Measurements from ENCODE around the gene LMBRD2. TPM values are rescaled to one million over a fixed set of nuclear protein-coding genes. Genes with fewer than 3 reads are reported as not detected.
A peak's percentile ranks its signal among the peaks of the same experiment; 100 is the strongest.

Gene LMBRD2
- polyA plus RNA-seq, 2 donors = 1.3 to 2.3 TPM

- no peak overlapping the region for H3K27ac ChIP-seq (ENCODE audit: low read depth in 2 of 2, low read length in 1 of 2)
- H3K4me3 ChIP-seq (ENCODE audit: low read depth in 1 of 2, low read length in 2 of 2) = no peak overlapping the region
- 62 to 63% methylated on average over 10 of the region's 10 CpGs for WGBS, 2 donors
- no peaks in the 10 kb centered on the region for H3K27me3 ChIP-seq (ENCODE audit: control insufficient read depth in 1 of 2, insufficient read depth in 2 of 2, low read length in 2 of 2)
- H3K9me3 ChIP-seq (ENCODE audit: control insufficient read depth in 2 of 2, insufficient read depth in 1 of 2, low read depth in 1 of 2, low read length in 1 of 2) = no peaks in the 10 kb centered on the region
- H3K4me1 ChIP-seq (ENCODE audit: control insufficient read depth in 2 of 2, insufficient read depth in 2 of 2, low read length in 1 of 2) = no peaks in the 10 kb centered on the region
- H3K36me3 ChIP-seq (ENCODE audit: control insufficient read depth in 2 of 2, insufficient read depth in 2 of 2, low read length in 1 of 2) = no peaks in the 10 kb centered on the region
These were observed 73.3 kb downstream of the LMBRD2 start for GRCh38 chr5:36078430-36078829.

GRCh38 chr5:36073595-36074216, 78.0 kb downstream of the LMBRD2 start:
- H3K27ac ChIP-seq (ENCODE audit: low read depth in 2 of 2, low read length in 1 of 2) = no peak overlapping the region
- WGBS, 2 donors = 69 to 73% methylated on average over 3 of the region's 3 CpGs
- no peaks in the 10 kb centered on the region for H3K4me1 ChIP-seq (ENCODE audit: control insufficient read depth in 2 of 2, insufficient read depth in 2 of 2, low read length in 1 of 2)
- no peaks in the 10 kb centered on the region for H3K27me3 ChIP-seq (ENCODE audit: control insufficient read depth in 1 of 2, insufficient read depth in 2 of 2, low read length in 2 of 2)
- no peaks in the 10 kb centered on the region for H3K9me3 ChIP-seq (ENCODE audit: control insufficient read depth in 2 of 2, insufficient read depth in 1 of 2, low read depth in 1 of 2, low read length in 1 of 2)
- H3K4me3 ChIP-seq (ENCODE audit: low read depth in 1 of 2, low read length in 2 of 2) = no peak overlapping the region
- no peaks in the 10 kb centered on the region for H3K36me3 ChIP-seq (ENCODE audit: control insufficient read depth in 2 of 2, insufficient read depth in 2 of 2, low read length in 1 of 2)

GRCh38 chr5:36070687-36071571, 80.8 kb downstream of the LMBRD2 start:
- Histone ChIP-seq H3K4me3 (ENCODE audit: low read depth in 1 of 2, low read length in 2 of 2) (peak overlapping the region in 1 of 2 donors; percentile 33), H3K36me3 (ENCODE audit: control insufficient read depth in 2 of 2, insufficient read depth in 2 of 2, low read length in 1 of 2) (no peaks in the 10 kb centered on the region), H3K27ac (ENCODE audit: low read depth in 2 of 2, low read length in 1 of 2) (no peak overlapping the region), H3K9me3 (ENCODE audit: control insufficient read depth in 2 of 2, insufficient read depth in 1 of 2, low read depth in 1 of 2, low read length in 1 of 2) (no peaks in the 10 kb centered on the region), H3K4me1 (ENCODE audit: control insufficient read depth in 2 of 2, insufficient read depth in 2 of 2, low read length in 1 of 2) (no peaks in the 10 kb centered on the region), H3K27me3 (ENCODE audit: control insufficient read depth in 1 of 2, insufficient read depth in 2 of 2, low read length in 2 of 2) (no peaks in the 10 kb centered on the region)
- WGBS, 2 donors = 38 to 55% methylated on average over 9 of the region's 9 CpGs

GRCh38 chr5:36068751-36069281, 82.9 kb downstream of the LMBRD2 start:
- no peaks in the 10 kb centered on the region for H3K27me3 ChIP-seq (ENCODE audit: control insufficient read depth in 1 of 2, insufficient read depth in 2 of 2, low read length in 2 of 2)
- no peaks in the 10 kb centered on the region for H3K36me3 ChIP-seq (ENCODE audit: control insufficient read depth in 2 of 2, insufficient read depth in 2 of 2, low read length in 1 of 2)
- WGBS, 2 donors = 92 to 95% methylated on average over 5 of the region's 5 CpGs
- H3K4me1 ChIP-seq (ENCODE audit: control insufficient read depth in 2 of 2, insufficient read depth in 2 of 2, low read length in 1 of 2) = no peaks in the 10 kb centered on the region
- H3K9me3 ChIP-seq (ENCODE audit: control insufficient read depth in 2 of 2, insufficient read depth in 1 of 2, low read depth in 1 of 2, low read length in 1 of 2) = no peaks in the 10 kb centered on the region
- no peak overlapping the region for H3K27ac ChIP-seq (ENCODE audit: low read depth in 2 of 2, low read length in 1 of 2)
- H3K4me3 ChIP-seq (ENCODE audit: low read depth in 1 of 2, low read length in 2 of 2) = no peak overlapping the region

- no peaks in the 10 kb centered on the region for H3K27me3 ChIP-seq (ENCODE audit: control insufficient read depth in 1 of 2, insufficient read depth in 2 of 2, low read length in 2 of 2)
- no peak within 1 kb of the TSS for H3K4me3 ChIP-seq (ENCODE audit: low read depth in 1 of 2, low read length in 2 of 2)
- 3 to 5% methylated on average over 22 of the region's 22 CpGs for WGBS, 2 donors
- no peaks in the 10 kb centered on the region for H3K9me3 ChIP-seq (ENCODE audit: control insufficient read depth in 2 of 2, insufficient read depth in 1 of 2, low read depth in 1 of 2, low read length in 1 of 2)
- H3K27ac ChIP-seq (ENCODE audit: low read depth in 2 of 2, low read length in 1 of 2) = no peak within 1 kb of the TSS
- H3K36me3 ChIP-seq (ENCODE audit: control insufficient read depth in 2 of 2, insufficient read depth in 2 of 2, low read length in 1 of 2) = no peaks in the 10 kb centered on the region
- H3K4me1 ChIP-seq (ENCODE audit: control insufficient read depth in 2 of 2, insufficient read depth in 2 of 2, low read length in 1 of 2) = no peaks in the 10 kb centered on the region
These were observed 85.0 kb downstream of the LMBRD2 start, which contains the start of gene UGT3A2 for GRCh38 chr5:36066540-36067210. TSS of gene UGT3A2 (minus strand) at chr5:36066882. CDS start at chr5:36066789, 93 bp downstream.

GRCh38 chr5:36066001-36066539, 85.6 kb downstream of the LMBRD2 start:
- 28 to 35% methylated on average over 13 of the region's 13 CpGs for WGBS, 2 donors
- Histone ChIP-seq H3K27ac (ENCODE audit: low read depth in 2 of 2, low read length in 1 of 2) (no peak overlapping the region), H3K4me3 (ENCODE audit: low read depth in 1 of 2, low read length in 2 of 2) (no peak overlapping the region), H3K4me1 (ENCODE audit: control insufficient read depth in 2 of 2, insufficient read depth in 2 of 2, low read length in 1 of 2) (no peaks in the 10 kb centered on the region), H3K36me3 (ENCODE audit: control insufficient read depth in 2 of 2, insufficient read depth in 2 of 2, low read length in 1 of 2) (no peaks in the 10 kb centered on the region), H3K27me3 (ENCODE audit: control insufficient read depth in 1 of 2, insufficient read depth in 2 of 2, low read length in 2 of 2) (no peaks in the 10 kb centered on the region), H3K9me3 (ENCODE audit: control insufficient read depth in 2 of 2, insufficient read depth in 1 of 2, low read depth in 1 of 2, low read length in 1 of 2) (no peaks in the 10 kb centered on the region)

GRCh38 chr5:36060420-36060887, 91.2 kb downstream of the LMBRD2 start:
- Histone ChIP-seq H3K4me3 (ENCODE audit: low read depth in 1 of 2, low read length in 2 of 2) (no peak overlapping the region), H3K27me3 (ENCODE audit: control insufficient read depth in 1 of 2, insufficient read depth in 2 of 2, low read length in 2 of 2) (no peaks in the 10 kb centered on the region), H3K9me3 (ENCODE audit: control insufficient read depth in 2 of 2, insufficient read depth in 1 of 2, low read depth in 1 of 2, low read length in 1 of 2) (no peaks in the 10 kb centered on the region), H3K27ac (ENCODE audit: low read depth in 2 of 2, low read length in 1 of 2) (no peak overlapping the region), H3K36me3 (ENCODE audit: control insufficient read depth in 2 of 2, insufficient read depth in 2 of 2, low read length in 1 of 2) (no peaks in the 10 kb centered on the region), H3K4me1 (ENCODE audit: control insufficient read depth in 2 of 2, insufficient read depth in 2 of 2, low read length in 1 of 2) (no peaks in the 10 kb centered on the region)
- WGBS, 2 donors = 75 to 77% methylated on average over 12 of the region's 12 CpGs

GRCh38 chr5:36059571-36060419, 91.9 kb downstream of the LMBRD2 start:
- Histone ChIP-seq H3K4me3 (ENCODE audit: low read depth in 1 of 2, low read length in 2 of 2) (no peak overlapping the region), H3K4me1 (ENCODE audit: control insufficient read depth in 2 of 2, insufficient read depth in 2 of 2, low read length in 1 of 2) (no peaks in the 10 kb centered on the region), H3K36me3 (ENCODE audit: control insufficient read depth in 2 of 2, insufficient read depth in 2 of 2, low read length in 1 of 2) (no peaks in the 10 kb centered on the region), H3K27me3 (ENCODE audit: control insufficient read depth in 1 of 2, insufficient read depth in 2 of 2, low read length in 2 of 2) (no peaks in the 10 kb centered on the region), H3K27ac (ENCODE audit: low read depth in 2 of 2, low read length in 1 of 2) (no peak overlapping the region), H3K9me3 (ENCODE audit: control insufficient read depth in 2 of 2, insufficient read depth in 1 of 2, low read depth in 1 of 2, low read length in 1 of 2) (no peaks in the 10 kb centered on the region)
- WGBS, 2 donors = 57 to 62% methylated on average over 5 of the region's 5 CpGs
